Measurements from ENCODE around the gene COX10.

GRCh38 chr17:14086189-14086588 lies 16.9 kb downstream of the COX10 start:
- TF ChIP-seq CTCF (IDR thresholded peaks at IDR 0.05) (no peak), POLR2AphosphoS5 (IDR thresholded peaks at IDR 0.05) (no peak)
